Colon (tissue), 2 donors: Measurements from ENCODE around the gene TRIM47.

Experiments used
- FAIRE-seq: peaks from 2 replicates; lab custom pipeline; 2012; peaks lifted over from hg19 to GRCh38; lab: Jason Lieb, UNC
- donor health status: control.
- donor health status: control.

Gene TRIM47

GRCh38 chr17:75878174-75878998 is at the start of gene TRIM47:
Gene TRIM47, minus strand, starts transcription at chr17:75878581. Its CDS starts 33 bp downstream, at chr17:75878548.
- FAIRE-seq: no peak

- FAIRE-seq: no peak
Measured at GRCh38 chr17:75927286-75927922, 49.0 kb upstream of the TRIM47 start.

GRCh38 chr17:75926456-75926855 is 48.1 kb upstream of the TRIM47 start:
- no peak for FAIRE-seq

- FAIRE-seq: no peak
Measured at GRCh38 chr17:75925912-75926311, 47.5 kb upstream of the TRIM47 start.

- no peak for FAIRE-seq
Measured at GRCh38 chr17:75925103-75925502, 46.7 kb upstream of the TRIM47 start.

- FAIRE-seq: no peak
Measured at GRCh38 chr17:75922963-75923874, 44.8 kb upstream of the TRIM47 start.

- FAIRE-seq: no peak
Measured at GRCh38 chr17:75922173-75922961, 44.0 kb upstream of the TRIM47 start.

- FAIRE-seq: no peak
Measured at GRCh38 chr17:75921596-75921995, 43.2 kb upstream of the TRIM47 start.

GRCh38 chr17:75920045-75920560 is 41.7 kb upstream of the TRIM47 start:
- no peak for FAIRE-seq

GRCh38 chr17:75919611-75920010 is 41.2 kb upstream of the TRIM47 start:
- no peak for FAIRE-seq

- no peak for FAIRE-seq
Measured at GRCh38 chr17:75917917-75918445, 39.6 kb upstream of the TRIM47 start.

- no peak for FAIRE-seq
Measured at GRCh38 chr17:75917141-75917916, 38.9 kb upstream of the TRIM47 start.

GRCh38 chr17:75915268-75915667 is 36.9 kb upstream of the TRIM47 start:
- no peak for FAIRE-seq

- FAIRE-seq: no peak
Measured at GRCh38 chr17:75914643-75915267, 36.4 kb upstream of the TRIM47 start.

- no peak for FAIRE-seq
Measured at GRCh38 chr17:75913537-75914210, 35.3 kb upstream of the TRIM47 start.

GRCh38 chr17:75910699-75911098 is 32.3 kb upstream of the TRIM47 start:
- FAIRE-seq: no peak

GRCh38 chr17:75909812-75910274 is 31.5 kb upstream of the TRIM47 start:
- FAIRE-seq: no peak

GRCh38 chr17:75909051-75909811 is 30.9 kb upstream of the TRIM47 start:
- no peak for FAIRE-seq
